Prostate gland (tissue), 2 donors: ENCODE results near the gene ING1.

Experiments used
- POLR2A ChIP-seq: fragments of 450-650 bp; IDR thresholded peaks from one replicate; pipeline ENCODE4 v1.6.1; 2016; ENCODE audit warnings: antibody characterized with exemption, mild to moderate bottlenecking
- POLR2AphosphoS5 ChIP-seq: sonication (generic); formaldehyde crosslinking; IDR thresholded peaks from one replicate; pipeline ENCODE4 v1.6.1; 2017; ENCODE audit warnings: antibody characterized with exemption
- TF ChIP-seq, protein P1 (sequence below), 4 experiments: fragments of 200-600 bp in 2 of 4; fragments of 450-650 bp in 2 of 4; sonication (generic) in 2 of 4; IDR thresholded peaks; 1 replicate in 3 of 4; 2 replicates in 1 of 4; pipeline ENCODE4 v1.5.1; 2016 to 2019; ENCODE audit warnings: antibody characterized with exemption in 4 of 4, mild to moderate bottlenecking in 2 of 4, moderate library complexity in 2 of 4

DNA sequence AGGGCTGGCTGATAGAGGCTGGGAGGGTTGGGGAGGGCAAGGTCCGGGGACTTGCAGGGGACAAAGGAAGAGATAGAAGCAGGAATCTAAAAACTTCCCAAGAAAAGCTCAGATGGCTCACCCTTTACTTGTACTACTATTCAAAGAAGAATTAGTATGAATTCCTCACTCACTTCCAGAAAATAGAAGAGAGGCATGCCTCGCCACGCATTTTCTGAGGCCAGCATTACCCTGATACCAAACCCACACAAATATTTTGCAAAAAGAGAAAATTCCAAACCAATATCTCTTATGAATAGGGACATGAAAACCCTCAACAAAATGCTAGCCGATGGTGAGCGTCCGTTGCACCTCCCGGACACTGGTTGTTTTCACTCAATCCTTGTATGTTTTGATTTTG lies 54.0 kb downstream of the ING1 start:
- no peak for TF ChIP-seq POLR2AphosphoS5
- TF ChIP-seq, protein P1, sequence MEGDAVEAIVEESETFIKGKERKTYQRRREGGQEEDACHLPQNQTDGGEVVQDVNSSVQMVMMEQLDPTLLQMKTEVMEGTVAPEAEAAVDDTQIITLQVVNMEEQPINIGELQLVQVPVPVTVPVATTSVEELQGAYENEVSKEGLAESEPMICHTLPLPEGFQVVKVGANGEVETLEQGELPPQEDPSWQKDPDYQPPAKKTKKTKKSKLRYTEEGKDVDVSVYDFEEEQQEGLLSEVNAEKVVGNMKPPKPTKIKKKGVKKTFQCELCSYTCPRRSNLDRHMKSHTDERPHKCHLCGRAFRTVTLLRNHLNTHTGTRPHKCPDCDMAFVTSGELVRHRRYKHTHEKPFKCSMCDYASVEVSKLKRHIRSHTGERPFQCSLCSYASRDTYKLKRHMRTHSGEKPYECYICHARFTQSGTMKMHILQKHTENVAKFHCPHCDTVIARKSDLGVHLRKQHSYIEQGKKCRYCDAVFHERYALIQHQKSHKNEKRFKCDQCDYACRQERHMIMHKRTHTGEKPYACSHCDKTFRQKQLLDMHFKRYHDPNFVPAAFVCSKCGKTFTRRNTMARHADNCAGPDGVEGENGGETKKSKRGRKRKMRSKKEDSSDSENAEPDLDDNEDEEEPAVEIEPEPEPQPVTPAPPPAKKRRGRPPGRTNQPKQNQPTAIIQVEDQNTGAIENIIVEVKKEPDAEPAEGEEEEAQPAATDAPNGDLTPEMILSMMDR (IDR thresholded peaks at IDR 0.05), result no peak
- TF ChIP-seq POLR2A, result no peak
